ENCODE measurements around the gene COL11A2.

COL11A2 gene

GRCh38 chr6:33191383-33192104 lies 723 bp downstream of the COL11A2 start:
- no peak for DNase-seq

GRCh38 chr6:33190504-33191107 lies 1.7 kb downstream of the COL11A2 start:
- DNase-seq, result no peak

- no peak for DNase-seq
Observed at GRCh38 chr6:33189625-33190448, 2.4 kb downstream of the COL11A2 start.

GRCh38 chr6:33189164-33189563 lies 3.1 kb downstream of the COL11A2 start:
- DNase-seq, result no peak

GRCh38 chr6:33187809-33188208 lies 4.5 kb downstream of the COL11A2 start:
- no peak for DNase-seq

GRCh38 chr6:33185654-33186187 lies 6.5 kb downstream of the COL11A2 start:
- no peak for DNase-seq

- no peak for DNase-seq
Observed at GRCh38 chr6:33185190-33185589, 7.1 kb downstream of the COL11A2 start.

- no peak for DNase-seq
Observed at GRCh38 chr6:33183071-33183683, 9.1 kb downstream of the COL11A2 start.

GRCh38 chr6:33181141-33181540 lies 11.1 kb downstream of the COL11A2 start:
- no peak for DNase-seq

GRCh38 chr6:33178755-33179475 lies 13.4 kb downstream of the COL11A2 start:
- no peak for DNase-seq

- DNase-seq, result no peak
Observed at GRCh38 chr6:33177552-33178446, 14.5 kb downstream of the COL11A2 start.

- DNase-seq, result no peak
Observed at GRCh38 chr6:33176906-33177305, 15.4 kb downstream of the COL11A2 start.

GRCh38 chr6:33175436-33176069 lies 16.7 kb downstream of the COL11A2 start:
- DNase-seq, result no peak

GRCh38 chr6:33174784-33175183 lies 17.5 kb downstream of the COL11A2 start:
- DNase-seq, result no peak

- no peak for DNase-seq
Observed at GRCh38 chr6:33173535-33174180, 18.6 kb downstream of the COL11A2 start.

GRCh38 chr6:33172688-33173534 lies 19.4 kb downstream of the COL11A2 start:
- DNase-seq, result no peak

- no peak for DNase-seq
Observed at GRCh38 chr6:33171880-33172687, 20.2 kb downstream of the COL11A2 start.
